SK-N-DZ (cell line): ENCODE data around the gene MICOS13.

Source experiments
- DNase-seq: peaks from one replicate; pipeline ENCODE4 v3.0.0-alpha.2; 2015; ENCODE audit warnings: low spot score

Gene MICOS13

GRCh38 chr19:5687360-5688198 lies 7.3 kb upstream of the MICOS13 start:
- DNase-seq = no peak

GRCh38 chr19:5686647-5687359 lies 6.5 kb upstream of the MICOS13 start:
- DNase-seq = no peak

GRCh38 chr19:5686326-5686646 lies 6.0 kb upstream of the MICOS13 start:
- no peak for DNase-seq

- DNase-seq = no peak
Observed at GRCh38 chr19:5684694-5685430, 4.5 kb upstream of the MICOS13 start.

- no peak for DNase-seq
Observed at GRCh38 chr19:5683177-5683886, 3.0 kb upstream of the MICOS13 start.

GRCh38 chr19:5682107-5682482 lies 1.8 kb upstream of the MICOS13 start:
- no peak for DNase-seq

- DNase-seq = no peak
Observed at GRCh38 chr19:5681391-5682106, 1.2 kb upstream of the MICOS13 start.

GRCh38 chr19:5680084-5680436 lies 256 bp downstream of the MICOS13 start:
- DNase-seq = peak; percentile 50

GRCh38 chr19:5679289-5680083 lies 830 bp downstream of the MICOS13 start:
- no peak for DNase-seq

- no peak for DNase-seq
Observed at GRCh38 chr19:5678071-5678718, 2.1 kb downstream of the MICOS13 start.

- DNase-seq = no peak
Observed at GRCh38 chr19:5677580-5677979, 2.7 kb downstream of the MICOS13 start.

GRCh38 chr19:5677136-5677535 lies 3.2 kb downstream of the MICOS13 start:
- DNase-seq = no peak

- no peak for DNase-seq
Observed at GRCh38 chr19:5676772-5677105, 3.6 kb downstream of the MICOS13 start.

- DNase-seq = no peak
Observed at GRCh38 chr19:5676105-5676771, 4.1 kb downstream of the MICOS13 start.

- no peak for DNase-seq
Observed at GRCh38 chr19:5674714-5675113, 5.6 kb downstream of the MICOS13 start.

GRCh38 chr19:5673752-5674151 lies 6.6 kb downstream of the MICOS13 start:
- no peak for DNase-seq

- no peak for DNase-seq
Observed at GRCh38 chr19:5672708-5673459, 7.4 kb downstream of the MICOS13 start.

GRCh38 chr19:5671600-5671999 lies 8.7 kb downstream of the MICOS13 start:
- DNase-seq = no peak

- DNase-seq = no peak
Observed at GRCh38 chr19:5669212-5669611, 11.1 kb downstream of the MICOS13 start.
